Loucy (cell line): ENCODE data around the gene CADM2.

ENCODE experiments used
- H2AFZ ChIP-seq: fragments of 200-600 bp; sonication (generic); 2 replicates; pipeline ENCODE4 v1.6.0; 2016; ENCODE audit warnings: antibody characterized with exemption, mild to moderate bottlenecking, low read length, moderate library complexity
- H3F3A ChIP-seq: fragments of 200-600 bp; 2 replicates; pipeline ENCODE4 v1.6.0; 2016; ENCODE audit warnings: antibody characterized with exemption, low read depth, mild to moderate bottlenecking
- H3K27me3 ChIP-seq: fragments of 200-600 bp; sonication (generic); 2 replicates; pipeline ENCODE4 v1.6.1; 2014; ENCODE audit warnings: low read length, mild to moderate bottlenecking; ENCODE audit not compliant: insufficient read depth, poor library complexity, severe bottlenecking
- H3K36me3 ChIP-seq: fragments of 200-600 bp; sonication (generic); 2 replicates; pipeline ENCODE4 v1.6.1; 2016; ENCODE audit warnings: low read length; ENCODE audit not compliant: insufficient read depth
- H3K4me1 ChIP-seq: fragments of 200-600 bp; sonication (generic); 2 replicates; pipeline ENCODE4 v1.5.1; 2014; ENCODE audit warnings: low read length, mild to moderate bottlenecking; ENCODE audit not compliant: insufficient read depth, poor library complexity, severe bottlenecking
- H3K4me2 ChIP-seq: fragments of 200-600 bp; sonication (generic); 2 replicates; pipeline ENCODE4 v1.6.0; 2014; ENCODE audit warnings: antibody characterized with exemption, low read length, low read depth, mild to moderate bottlenecking; ENCODE audit not compliant: poor library complexity, severe bottlenecking
- H3K4me3 ChIP-seq: fragments of 200-600 bp; sonication (generic); 2 replicates; pipeline ENCODE4 v1.5.1; 2014; ENCODE audit warnings: low read length, mild to moderate bottlenecking, mixed read lengths; ENCODE audit not compliant: poor library complexity, severe bottlenecking
- H3K79me2 ChIP-seq: fragments of 200-600 bp; sonication (generic); 2 replicates; pipeline ENCODE4 v1.6.1; 2014; ENCODE audit warnings: low read length; ENCODE audit not compliant: insufficient read depth
- H3K9ac ChIP-seq: fragments of 200-600 bp; sonication (generic); 2 replicates; pipeline ENCODE4 v1.6.0; 2014; ENCODE audit warnings: mild to moderate bottlenecking, low read depth, low read length, moderate library complexity; ENCODE audit not compliant: poor library complexity, severe bottlenecking
- H3K9me2 ChIP-seq: fragments of 200-600 bp; sonication (generic); replicated peaks from 2 replicates; pipeline ENCODE4 v1.6.1; 2016; ENCODE audit warnings: low read depth, low read length, mixed read lengths
- H3K9me3 ChIP-seq: fragments of 200-600 bp; sonication (generic); 2 replicates; pipeline ENCODE4 v1.6.1; 2014; ENCODE audit warnings: mild to moderate bottlenecking, antibody characterized with exemption, low read length, low read depth; ENCODE audit not compliant: insufficient read depth
- H4K20me1 ChIP-seq: fragments of 200-600 bp; sonication (generic); 2 replicates; pipeline ENCODE4 v1.6.0; 2014; ENCODE audit warnings: antibody characterized with exemption, low read length, mild to moderate bottlenecking; ENCODE audit not compliant: insufficient read depth, poor library complexity, severe bottlenecking
- EZH2phosphoT487 ChIP-seq: fragments of 200-600 bp; IDR thresholded peaks from 2 replicates; pipeline ENCODE4 v1.6.1; 2018; ENCODE audit warnings: antibody characterized with exemption, mild to moderate bottlenecking, moderate library complexity, borderline replicate concordance
- TF ChIP-seq, protein P1 (sequence below): fragments of 200-600 bp; sonication (generic); conservative IDR thresholded peaks from 2 replicates; pipeline ENCODE4 v1.5.1; 2014; ENCODE audit warnings: mild to moderate bottlenecking, antibody characterized with exemption, low read length

Gene CADM2

GRCh38 chr3:85476891-85477495 lies 518.2 kb downstream of the CADM2 start:
- Histone ChIP-seq H4K20me1 (no peaks in the 10 kb centered on the region), H3K4me1 (no peaks in the 10 kb centered on the region), H3K27me3 (no peaks in the 10 kb centered on the region)

GRCh38 chr3:85481411-85482212 lies 522.8 kb downstream of the CADM2 start:
- no peaks in the 10 kb centered on the region for H3K9me2 ChIP-seq
- no peak overlapping the region for H3K4me3 ChIP-seq
- H2AFZ ChIP-seq, result no peak overlapping the region
- no peak overlapping the region for H3K4me2 ChIP-seq
- no peaks in the 10 kb centered on the region for H3K9me3 ChIP-seq
- H3K36me3 ChIP-seq, result no peaks in the 10 kb centered on the region
- TF ChIP-seq EZH2phosphoT487, result no peak
- TF ChIP-seq, protein P1, sequence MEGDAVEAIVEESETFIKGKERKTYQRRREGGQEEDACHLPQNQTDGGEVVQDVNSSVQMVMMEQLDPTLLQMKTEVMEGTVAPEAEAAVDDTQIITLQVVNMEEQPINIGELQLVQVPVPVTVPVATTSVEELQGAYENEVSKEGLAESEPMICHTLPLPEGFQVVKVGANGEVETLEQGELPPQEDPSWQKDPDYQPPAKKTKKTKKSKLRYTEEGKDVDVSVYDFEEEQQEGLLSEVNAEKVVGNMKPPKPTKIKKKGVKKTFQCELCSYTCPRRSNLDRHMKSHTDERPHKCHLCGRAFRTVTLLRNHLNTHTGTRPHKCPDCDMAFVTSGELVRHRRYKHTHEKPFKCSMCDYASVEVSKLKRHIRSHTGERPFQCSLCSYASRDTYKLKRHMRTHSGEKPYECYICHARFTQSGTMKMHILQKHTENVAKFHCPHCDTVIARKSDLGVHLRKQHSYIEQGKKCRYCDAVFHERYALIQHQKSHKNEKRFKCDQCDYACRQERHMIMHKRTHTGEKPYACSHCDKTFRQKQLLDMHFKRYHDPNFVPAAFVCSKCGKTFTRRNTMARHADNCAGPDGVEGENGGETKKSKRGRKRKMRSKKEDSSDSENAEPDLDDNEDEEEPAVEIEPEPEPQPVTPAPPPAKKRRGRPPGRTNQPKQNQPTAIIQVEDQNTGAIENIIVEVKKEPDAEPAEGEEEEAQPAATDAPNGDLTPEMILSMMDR, result no peak
- no peaks in the 10 kb centered on the region for H3F3A ChIP-seq
- H3K27me3 ChIP-seq, result no peaks in the 10 kb centered on the region
- no peaks in the 10 kb centered on the region for H3K4me1 ChIP-seq
- no peak overlapping the region for H3K9ac ChIP-seq
- no peaks in the 10 kb centered on the region for H3K79me2 ChIP-seq
- H4K20me1 ChIP-seq, result no peaks in the 10 kb centered on the region

More at GRCh38 chr3:85476891-85477495, 518.2 kb downstream of the CADM2 start:
- Histone ChIP-seq H3K9ac (no peak overlapping the region), H3F3A (no peaks in the 10 kb centered on the region), H2AFZ (no peak overlapping the region), H3K9me2 (no peaks in the 10 kb centered on the region), H3K79me2 (no peaks in the 10 kb centered on the region), H3K4me2 (no peak overlapping the region), H3K9me3 (no peaks in the 10 kb centered on the region), H3K4me3 (no peak overlapping the region), H3K36me3 (no peaks in the 10 kb centered on the region)
- TF ChIP-seq EZH2phosphoT487, result no peak
- TF ChIP-seq, protein P1, result no peak

DNA sequence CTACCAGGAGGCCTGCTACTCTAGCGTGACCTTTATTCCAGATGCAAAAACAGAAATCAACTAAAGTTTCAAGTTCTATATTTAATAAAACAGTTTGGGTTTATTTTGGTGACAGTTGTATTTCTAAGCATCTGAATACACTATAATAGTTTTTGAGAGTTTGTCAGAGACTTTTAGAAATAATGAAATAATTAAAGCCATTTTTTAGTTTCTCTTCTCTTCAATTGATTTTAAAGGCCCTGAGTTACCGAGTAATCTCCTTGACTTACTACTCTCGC lies 523.4 kb downstream of the CADM2 start:
- Histone ChIP-seq H3K9ac (no peak overlapping the region), H3K27me3 (no peaks in the 10 kb centered on the region), H3K4me2 (no peak overlapping the region), H3K36me3 (no peaks in the 10 kb centered on the region), H2AFZ (no peak overlapping the region), H3K4me1 (no peaks in the 10 kb centered on the region), H3K4me3 (no peak overlapping the region), H3K79me2 (no peaks in the 10 kb centered on the region), H3F3A (no peaks in the 10 kb centered on the region), H3K9me2 (no peaks in the 10 kb centered on the region), H4K20me1 (no peaks in the 10 kb centered on the region), H3K9me3 (no peaks in the 10 kb centered on the region)
- TF ChIP-seq, protein P1, result no peak
- no peak for TF ChIP-seq EZH2phosphoT487
